Ascending aorta (tissue), 2 donors: ENCODE data around the gene WTAP. TPM values are rescaled to one million over a fixed set of nuclear protein-coding genes. Genes with fewer than 3 reads are reported as not detected.

Experiments used
- DNase-seq, 2 donors: peaks; one replicate each; pipeline ENCODE4 v3.0.0-alpha.2; 2019; ENCODE audit warnings: low spot score in 2 of 2
- H3K27ac ChIP-seq, 2 donors: fragments of 200-600 bp; sonication (generic); one replicate each; pipeline ENCODE4 v1.5.1; 2016 to 2017; ENCODE audit warnings: mild to moderate bottlenecking in 1 of 2
- H3K27me3 ChIP-seq: fragments of 200-600 bp; sonication (generic); one replicate; pipeline ENCODE4 v1.5.1; 2017
- H3K36me3 ChIP-seq, 2 donors: fragments of 200-600 bp; sonication (generic); one replicate each; pipeline ENCODE4 v1.5.1; 2016
- H3K4me1 ChIP-seq, 2 donors: fragments of 200-600 bp; sonication (generic); one replicate each; pipeline ENCODE4 v1.5.1; 2016 to 2017; ENCODE audit warnings: mild to moderate bottlenecking in 1 of 2
- H3K4me3 ChIP-seq, 2 donors: fragments of 200-600 bp; sonication (generic); one replicate each; pipeline ENCODE4 v1.5.1; 2016 to 2017; ENCODE audit warnings: mild to moderate bottlenecking in 1 of 2
- H3K9me3 ChIP-seq, 2 donors: fragments of 200-600 bp; sonication (generic); one replicate each; pipeline ENCODE4 v1.5.1; 2016
- intact Hi-C: fragments of 100-400 bp; cut with DNase I; formaldehyde crosslinking; loops from one replicate; pipeline ENCODE4 v1.15.1; 2023
- total RNA-seq: library from RNA; depleted of rRNA; stranded (reverse); fragments of >200 nt; gene quantifications from one replicate; pipeline ENCODE4 v1.1.0, GENCODE V29; 2016
- TF ChIP-seq, protein P1 (sequence below), 3 experiments: fragments of 200-600 bp in 2 of 3; fragments of 450-650 bp in 1 of 3; sonication (generic) in 2 of 3; IDR thresholded peaks; one replicate each; pipeline ENCODE4 v1.5.1; 2016 to 2019; ENCODE audit warnings: antibody characterized with exemption in 3 of 3, mild to moderate bottlenecking in 1 of 3, moderate library complexity in 1 of 3

Gene WTAP
- total RNA-seq, 1 donor from 2014 or later = 44.6 TPM

DNA sequence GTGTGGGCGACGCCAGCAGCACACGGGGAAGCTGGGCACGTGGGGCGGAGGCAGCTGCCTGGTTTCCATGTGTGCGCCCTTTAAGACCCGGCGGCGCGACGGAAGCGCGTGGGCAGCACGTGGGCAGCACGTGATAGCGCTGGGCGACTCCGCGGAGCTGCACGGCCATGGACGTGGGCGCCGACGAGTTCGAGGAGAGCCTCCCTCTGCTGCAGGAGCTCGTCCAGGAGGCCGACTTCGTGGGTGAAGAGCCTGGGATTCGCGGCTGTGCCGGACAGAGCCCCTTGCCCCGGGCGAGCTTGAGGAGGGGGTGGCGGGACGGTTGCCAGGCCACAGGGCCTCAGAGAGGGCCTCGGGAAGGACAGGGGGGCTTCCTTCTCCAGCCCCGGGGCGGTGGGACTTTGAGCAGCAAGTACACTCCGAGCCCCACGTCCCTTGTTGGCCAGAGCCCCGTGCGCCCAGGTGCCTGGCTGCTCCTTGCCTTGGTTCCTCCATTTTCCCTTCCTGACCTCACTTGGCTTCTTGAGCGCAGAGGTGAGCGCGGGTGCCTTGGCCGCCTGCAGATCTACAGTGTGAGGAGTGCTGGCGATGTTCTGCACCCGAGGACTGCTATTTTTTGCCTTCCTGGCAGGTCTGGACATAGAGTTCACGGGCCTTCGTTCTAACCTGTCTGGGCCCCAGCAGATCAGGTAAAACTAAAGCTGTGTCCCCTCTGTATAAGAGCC, 73.0 kb downstream of the WTAP start, which contains the start of gene PNLDC1:
PNLDC1 (plus strand) TSS at position 136 of the 725 bp plus-strand sequence; CDS start at position 168, 32 bp downstream.
- TF ChIP-seq, protein P1, sequence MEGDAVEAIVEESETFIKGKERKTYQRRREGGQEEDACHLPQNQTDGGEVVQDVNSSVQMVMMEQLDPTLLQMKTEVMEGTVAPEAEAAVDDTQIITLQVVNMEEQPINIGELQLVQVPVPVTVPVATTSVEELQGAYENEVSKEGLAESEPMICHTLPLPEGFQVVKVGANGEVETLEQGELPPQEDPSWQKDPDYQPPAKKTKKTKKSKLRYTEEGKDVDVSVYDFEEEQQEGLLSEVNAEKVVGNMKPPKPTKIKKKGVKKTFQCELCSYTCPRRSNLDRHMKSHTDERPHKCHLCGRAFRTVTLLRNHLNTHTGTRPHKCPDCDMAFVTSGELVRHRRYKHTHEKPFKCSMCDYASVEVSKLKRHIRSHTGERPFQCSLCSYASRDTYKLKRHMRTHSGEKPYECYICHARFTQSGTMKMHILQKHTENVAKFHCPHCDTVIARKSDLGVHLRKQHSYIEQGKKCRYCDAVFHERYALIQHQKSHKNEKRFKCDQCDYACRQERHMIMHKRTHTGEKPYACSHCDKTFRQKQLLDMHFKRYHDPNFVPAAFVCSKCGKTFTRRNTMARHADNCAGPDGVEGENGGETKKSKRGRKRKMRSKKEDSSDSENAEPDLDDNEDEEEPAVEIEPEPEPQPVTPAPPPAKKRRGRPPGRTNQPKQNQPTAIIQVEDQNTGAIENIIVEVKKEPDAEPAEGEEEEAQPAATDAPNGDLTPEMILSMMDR (IDR thresholded peaks at IDR 0.05) = no peak
- peaks cover 29 to 36% of the 10 kb centered on the region in 2 donors for H3K36me3 ChIP-seq
- H3K4me1 ChIP-seq = no peaks in the 10 kb centered on the region
- DNase-seq = no peak
- H3K9me3 ChIP-seq = no peaks in the 10 kb centered on the region
- no peak within 1 kb of the TSS for H3K4me3 ChIP-seq
- H3K27ac ChIP-seq = no peak within 1 kb of the TSS
- no peaks in the 10 kb centered on the region for H3K27me3 ChIP-seq
- intact Hi-C loops = no loop called here

DNA sequence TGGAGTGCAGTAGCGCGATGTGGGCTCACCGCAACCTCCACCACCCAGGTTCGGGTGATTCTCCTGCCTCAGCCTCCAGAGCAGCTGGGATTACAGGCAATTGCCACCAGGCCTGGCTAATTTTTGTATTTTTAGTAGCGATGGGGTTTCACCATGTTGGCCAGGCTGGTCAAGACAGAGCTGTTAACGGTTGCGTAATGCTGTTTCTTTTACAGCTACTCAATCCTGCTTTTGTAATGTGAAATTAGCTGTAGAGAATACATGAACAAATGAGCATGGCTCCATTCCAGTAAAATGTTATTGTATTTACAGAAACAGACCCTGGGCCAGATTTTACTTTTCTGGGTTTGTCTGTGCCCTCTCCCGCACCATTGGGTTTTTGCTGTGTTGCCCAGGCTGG, 74.6 kb downstream of the WTAP start:
- H3K27me3 ChIP-seq = no peaks in the 10 kb centered on the region
- no peaks in the 10 kb centered on the region for H3K4me1 ChIP-seq
- H3K36me3 ChIP-seq = peaks cover 29 to 31% of the 10 kb centered on the region in 2 donors
- intact Hi-C loops = no loop called here
- no peak overlapping the region for H3K27ac ChIP-seq
- H3K4me3 ChIP-seq = no peak overlapping the region
- H3K9me3 ChIP-seq = no peaks in the 10 kb centered on the region
- DNase-seq = no peak
- TF ChIP-seq, protein P1 (IDR thresholded peaks at IDR 0.05) = no peak

DNA sequence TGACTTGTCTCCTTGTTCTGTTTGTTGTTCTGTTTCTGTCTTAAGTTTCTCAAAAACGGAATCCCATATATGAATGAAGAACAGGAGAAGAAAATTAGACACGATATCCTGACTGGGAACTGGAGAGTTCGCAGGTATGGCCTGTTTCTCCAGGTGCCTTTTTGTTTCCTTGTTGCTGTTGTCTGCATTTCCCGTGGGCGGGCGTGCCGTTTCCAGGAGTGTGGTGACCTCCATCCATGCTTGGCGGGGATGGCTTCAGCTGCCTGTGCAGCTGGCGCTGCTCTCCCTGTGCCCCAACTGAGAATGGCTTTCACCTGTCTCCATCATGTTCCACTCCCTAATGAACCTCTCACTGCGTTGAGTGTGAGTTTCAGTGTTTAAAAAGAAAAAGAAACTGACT, 77.2 kb downstream of the WTAP start:
- Histone ChIP-seq H3K36me3 (peaks cover 7 to 9% of the 10 kb centered on the region in 2 donors), H3K4me1 (no peaks in the 10 kb centered on the region), H3K9me3 (no peaks in the 10 kb centered on the region), H3K27ac (no peak overlapping the region), H3K27me3 (no peaks in the 10 kb centered on the region), H3K4me3 (no peak overlapping the region)
- intact Hi-C loops = no loop called here
- DNase-seq = no peak
- TF ChIP-seq, protein P1 (IDR thresholded peaks at IDR 0.05) = no peak

DNA sequence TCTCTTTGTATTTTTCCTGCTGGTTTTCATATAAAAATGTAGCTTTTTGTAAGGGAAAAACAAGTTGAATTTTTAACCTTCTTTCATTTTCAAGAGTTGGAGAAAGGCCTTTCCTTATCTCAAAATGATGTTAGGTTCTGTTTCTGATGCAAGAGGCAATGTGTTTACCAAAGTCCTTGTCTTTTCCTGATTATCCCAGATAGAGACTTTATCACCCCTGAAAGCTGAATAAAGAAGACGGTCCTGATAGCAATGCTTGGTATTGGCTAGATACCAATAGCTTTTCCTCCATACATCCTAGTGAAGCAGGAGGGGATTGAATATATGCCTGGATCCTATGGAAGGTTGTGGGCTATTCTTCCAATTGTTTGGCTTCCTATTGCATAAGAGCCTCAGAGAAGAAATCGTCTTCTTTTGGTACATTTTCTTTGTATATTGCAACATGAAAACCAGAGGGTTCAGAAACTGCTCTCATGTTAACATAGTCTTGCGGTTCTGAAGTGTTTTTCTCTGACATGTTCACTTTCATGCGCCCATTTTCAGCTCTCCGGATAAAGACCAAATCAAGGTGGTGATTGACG, 78.2 kb downstream of the WTAP start:
- TF ChIP-seq, protein P1 (IDR thresholded peaks at IDR 0.05) = no peak
- no peaks in the 10 kb centered on the region for H3K36me3 ChIP-seq
- H3K27me3 ChIP-seq = no peaks in the 10 kb centered on the region
- intact Hi-C loops = no loop called here
- H3K4me1 ChIP-seq = no peaks in the 10 kb centered on the region
- no peak overlapping the region for H3K4me3 ChIP-seq
- no peak overlapping the region for H3K27ac ChIP-seq
- no peak for DNase-seq
- H3K9me3 ChIP-seq = no peaks in the 10 kb centered on the region

Other genes with a start within 250 kb of the WTAP start
- 205 TPM for gene SOD2, start 34.3 kb upstream of the WTAP start, total RNA-seq
- gene ACAT2, start 34.5 kb downstream of the WTAP start, total RNA-seq = 0.85 TPM
- gene TCP1, start 62.1 kb downstream of the WTAP start, total RNA-seq = 46.7 TPM
- gene MRPL18, start 63.0 kb downstream of the WTAP start, total RNA-seq = 119 TPM
- not detected for gene PNLDC1, start 72.8 kb downstream of the WTAP start, total RNA-seq
- gene MAS1, start 163.5 kb downstream of the WTAP start, total RNA-seq = not detected
- 104 TPM for gene IGF2R, start 241.6 kb downstream of the WTAP start, total RNA-seq